AG10803 (cell line): ENCODE data around the gene CIB4.

Source experiments
- DNase-seq: peaks from one replicate; pipeline ENCODE4 v3.0.0; 2010; ENCODE audit warnings: low read depth
- H3K4me3 ChIP-seq: 2 replicates; pipeline ENCODE4 v1.5.1; 2011; ENCODE audit warnings: mild to moderate bottlenecking, low read length, control low read depth
- TF ChIP-seq, protein P1 (sequence below): conservative IDR thresholded peaks from 2 replicates; pipeline ENCODE4 v1.5.1; 2011; ENCODE audit warnings: mild to moderate bottlenecking, low read length, control low read depth, inconsistent platforms

The CIB4 gene

GRCh38 chr2:26649992-26650712 lies 9.0 kb upstream of the CIB4 start:
- TF ChIP-seq, protein P1, sequence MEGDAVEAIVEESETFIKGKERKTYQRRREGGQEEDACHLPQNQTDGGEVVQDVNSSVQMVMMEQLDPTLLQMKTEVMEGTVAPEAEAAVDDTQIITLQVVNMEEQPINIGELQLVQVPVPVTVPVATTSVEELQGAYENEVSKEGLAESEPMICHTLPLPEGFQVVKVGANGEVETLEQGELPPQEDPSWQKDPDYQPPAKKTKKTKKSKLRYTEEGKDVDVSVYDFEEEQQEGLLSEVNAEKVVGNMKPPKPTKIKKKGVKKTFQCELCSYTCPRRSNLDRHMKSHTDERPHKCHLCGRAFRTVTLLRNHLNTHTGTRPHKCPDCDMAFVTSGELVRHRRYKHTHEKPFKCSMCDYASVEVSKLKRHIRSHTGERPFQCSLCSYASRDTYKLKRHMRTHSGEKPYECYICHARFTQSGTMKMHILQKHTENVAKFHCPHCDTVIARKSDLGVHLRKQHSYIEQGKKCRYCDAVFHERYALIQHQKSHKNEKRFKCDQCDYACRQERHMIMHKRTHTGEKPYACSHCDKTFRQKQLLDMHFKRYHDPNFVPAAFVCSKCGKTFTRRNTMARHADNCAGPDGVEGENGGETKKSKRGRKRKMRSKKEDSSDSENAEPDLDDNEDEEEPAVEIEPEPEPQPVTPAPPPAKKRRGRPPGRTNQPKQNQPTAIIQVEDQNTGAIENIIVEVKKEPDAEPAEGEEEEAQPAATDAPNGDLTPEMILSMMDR: no peak
- DNase-seq: no peak
- no peak overlapping the region for H3K4me3 ChIP-seq

GRCh38 chr2:26649322-26649721 lies 8.2 kb upstream of the CIB4 start:
- TF ChIP-seq, protein P1: no peak
- no peak overlapping the region for H3K4me3 ChIP-seq
- peak; percentile 16 for DNase-seq

GRCh38 chr2:26648516-26648915 lies 7.3 kb upstream of the CIB4 start:
- no peak overlapping the region for H3K4me3 ChIP-seq
- no peak for DNase-seq
- TF ChIP-seq, protein P1: no peak

DNA sequence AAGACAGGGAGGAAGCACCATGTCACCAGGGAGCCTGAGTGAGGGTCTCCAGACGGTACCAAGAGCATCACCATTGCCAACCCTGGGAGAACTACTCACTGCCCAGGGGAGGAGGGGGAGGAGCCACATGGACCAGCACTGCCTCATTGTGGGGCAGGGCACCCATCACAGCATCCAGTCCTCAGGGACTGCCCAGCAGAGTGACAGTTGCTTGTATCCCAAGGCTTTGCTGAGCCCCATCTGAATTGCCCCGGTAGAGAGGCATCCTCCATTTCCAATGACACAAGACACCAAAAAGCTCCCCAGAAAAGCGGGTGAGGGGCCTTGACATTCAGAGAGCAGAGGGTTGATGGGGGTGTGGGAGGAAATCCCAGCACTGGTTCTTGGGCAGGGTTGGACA lies 6.8 kb upstream of the CIB4 start:
- TF ChIP-seq, protein P1: no peak
- H3K4me3 ChIP-seq: no peak overlapping the region
- DNase-seq: no peak

DNA sequence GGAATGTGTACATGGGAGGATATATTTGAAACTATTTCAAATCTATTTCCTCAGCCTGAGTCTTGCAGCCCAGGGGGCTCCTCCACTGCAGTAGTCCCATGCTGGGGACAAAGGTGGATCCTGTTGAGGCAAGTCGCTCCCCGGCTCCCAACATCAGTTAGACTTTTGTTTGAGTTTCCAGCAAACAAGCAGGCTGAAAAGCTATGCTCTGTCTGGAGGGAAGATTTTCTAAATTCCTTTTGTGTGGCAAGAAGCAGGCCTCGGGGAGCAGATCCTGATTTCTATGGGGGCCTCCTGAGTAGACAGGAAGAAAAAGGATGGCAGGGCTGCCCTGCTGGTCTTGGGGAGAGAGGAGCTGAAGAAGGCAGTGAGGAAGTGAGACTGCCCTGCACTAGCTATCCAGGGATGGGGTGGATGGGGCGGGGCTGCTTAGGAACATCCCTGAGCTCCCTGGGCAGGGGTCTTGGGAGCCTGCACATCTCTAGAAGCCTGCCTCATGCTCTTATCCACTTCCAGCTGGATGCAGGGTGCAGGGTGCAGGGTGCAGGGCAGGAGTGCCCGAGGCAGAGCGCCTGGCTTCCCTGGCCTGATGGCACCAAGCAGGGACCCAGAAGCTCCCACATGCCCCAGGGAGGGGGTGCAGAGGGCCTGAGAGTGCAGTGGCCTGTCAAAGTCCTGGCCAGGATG lies 6.0 kb upstream of the CIB4 start:
- H3K4me3 ChIP-seq: no peak overlapping the region
- TF ChIP-seq, protein P1: no peak
- DNase-seq: no peak

- no peak overlapping the region for H3K4me3 ChIP-seq
- TF ChIP-seq, protein P1: no peak
- DNase-seq: no peak
Measured at GRCh38 chr2:26645762-26646161, 4.6 kb upstream of the CIB4 start.
